Measurements from ENCODE around the gene RYR2.
A peak's percentile ranks its signal among the peaks of the same experiment; 100 is the strongest.
"Not testable (repeated sequence)": the region's sequence is repeated elsewhere in the genome, so short reads cannot be mapped to it uniquely, and the experiment has no call there.

RYR2 gene

GRCh38 chr1:237820634-237821033, 778.6 kb downstream of the RYR2 start:
- DNase-seq, result not testable (repeated sequence)

- DNase-seq, result no peak
These were observed 790.9 kb downstream of the RYR2 start for GRCh38 chr1:237832858-237833257.

GRCh38 chr1:237834048-237834447, 792.1 kb downstream of the RYR2 start:
- DNase-seq, result no peak

- DNase-seq, result no peak
These were observed 792.5 kb downstream of the RYR2 start for GRCh38 chr1:237834461-237834860.

GRCh38 chr1:237838320-237838719, 796.3 kb downstream of the RYR2 start:
- no peak for DNase-seq

GRCh38 chr1:237838904-237839534, 797.0 kb downstream of the RYR2 start:
- no peak for DNase-seq

GRCh38 chr1:237841485-237841884, 799.5 kb downstream of the RYR2 start:
- DNase-seq, result no peak

GRCh38 chr1:237843516-237843915, 801.5 kb downstream of the RYR2 start:
- DNase-seq, result not testable (repeated sequence)

- DNase-seq, result peak; percentile 2
These were observed 809.3 kb downstream of the RYR2 start for GRCh38 chr1:237851210-237851845.

GRCh38 chr1:237852342-237852741, 810.4 kb downstream of the RYR2 start:
- no peak for DNase-seq

GRCh38 chr1:237857455-237857854, 815.5 kb downstream of the RYR2 start:
- DNase-seq, result no peak

- no peak for DNase-seq
These were observed 817.0 kb downstream of the RYR2 start for GRCh38 chr1:237858992-237859391.

- DNase-seq, result no peak
These were observed 820.0 kb downstream of the RYR2 start for GRCh38 chr1:237861944-237862343.

- DNase-seq, result no peak
These were observed 821.2 kb downstream of the RYR2 start for GRCh38 chr1:237863234-237863633.

- no peak for DNase-seq
These were observed 822.6 kb downstream of the RYR2 start for GRCh38 chr1:237864338-237865244.

- DNase-seq, result no peak
These were observed 825.5 kb downstream of the RYR2 start for GRCh38 chr1:237867380-237867888.

- no peak for DNase-seq
These were observed 827.0 kb downstream of the RYR2 start for GRCh38 chr1:237868817-237869600.

GRCh38 chr1:237873487-237874211, 831.7 kb downstream of the RYR2 start:
- no peak for DNase-seq

GRCh38 chr1:237875291-237875690, 833.3 kb downstream of the RYR2 start:
- DNase-seq, result no peak

- DNase-seq, result no peak
These were observed 835.6 kb downstream of the RYR2 start for GRCh38 chr1:237877631-237878030.

- no peak for DNase-seq
These were observed 836.4 kb downstream of the RYR2 start for GRCh38 chr1:237878406-237878805.

GRCh38 chr1:237879195-237879594, 837.2 kb downstream of the RYR2 start:
- no peak for DNase-seq

All from NCI-H1417 treated with DMSO at 0.1 percent for 48 hours (cell line).